DND-41 (cell line): ENCODE measurements around the gene PPM1N.

Experiments
- CTCF ChIP-seq: IDR thresholded peaks from 2 replicates; pipeline ENCODE4 v1.5.1; 2012; ENCODE audit warnings: borderline replicate concordance, low read length, moderate library complexity, mild to moderate bottlenecking; ENCODE audit not compliant: poor library complexity, severe bottlenecking; ENCODE audit errors: extremely low read depth
- EZH2 ChIP-seq: IDR thresholded peaks from 3 replicates; pipeline ENCODE4 v1.6.1; 2012; ENCODE audit warnings: borderline replicate concordance, low read depth, mild to moderate bottlenecking, moderate library complexity, low read length, inconsistent platforms; ENCODE audit not compliant: severe bottlenecking

GRCh38 chr19:45496349-45496953 is 1.8 kb upstream of the PPM1N start:
- TF ChIP-seq EZH2 = no peak
- TF ChIP-seq CTCF = no peak
